Liver (tissue), 9 donors: ENCODE results near the gene TRMT44. TPM values are rescaled to one million over a fixed set of nuclear protein-coding genes. Genes with fewer than 3 reads are reported as not detected.

Source experiments
- DNase-seq: peaks from one replicate; pipeline ENCODE4 v3.0.0-alpha.2; 2017; ENCODE audit warnings: low spot score
- H3K27ac ChIP-seq, 2 donors: one replicate each; pipeline ENCODE4 v1.7.0; 2013; ENCODE audit warnings: inconsistent platforms in 2 of 2, low read length in 2 of 2, control low read depth in 1 of 2, low read depth in 1 of 2, mild to moderate bottlenecking in 1 of 2
- H3K27me3 ChIP-seq, 4 donors: one replicate each; pipeline versions ENCODE4 v1.6.1 to v1.7.0; 2013; ENCODE audit warnings: low read length in 3 of 4, inconsistent platforms in 1 of 4, mild to moderate bottlenecking in 1 of 4, moderate library complexity in 1 of 4; ENCODE audit not compliant: control insufficient read depth in 4 of 4, insufficient read depth in 4 of 4
- H3K36me3 ChIP-seq, 4 donors: one replicate each; pipeline versions ENCODE4 v1.6.1 to v1.7.0; 2013; ENCODE audit warnings: low read length in 3 of 4, mild to moderate bottlenecking in 3 of 4, low read depth in 1 of 4, moderate library complexity in 1 of 4; ENCODE audit not compliant: control insufficient read depth in 4 of 4, insufficient read depth in 3 of 4
- H3K4me1 ChIP-seq, 4 donors: one replicate each; pipeline versions ENCODE4 v1.6.1 to v1.7.0; 2013; ENCODE audit warnings: low read length in 3 of 4, mild to moderate bottlenecking in 3 of 4, moderate library complexity in 1 of 4; ENCODE audit not compliant: control insufficient read depth in 4 of 4, insufficient read depth in 4 of 4
- H3K4me3 ChIP-seq, 3 donors: one replicate each; pipeline versions ENCODE4 v1.6.1 to v1.7.0; 2013; ENCODE audit warnings: low read length in 3 of 3, control low read depth in 1 of 3, low read depth in 1 of 3, mild to moderate bottlenecking in 1 of 3
- H3K9ac ChIP-seq, 2 donors: one replicate each; pipeline ENCODE4 v1.7.0; 2013; ENCODE audit warnings: low read length in 2 of 2, mild to moderate bottlenecking in 2 of 2, moderate library complexity in 2 of 2, control low read depth in 1 of 2, low read depth in 1 of 2
- H3K9me3 ChIP-seq, 4 donors: one replicate each; pipeline versions ENCODE4 v1.6.1 to v1.7.0; 2013; ENCODE audit warnings: low read length in 3 of 4; ENCODE audit not compliant: control insufficient read depth in 4 of 4
- CTCF ChIP-seq: fragments of 150-350 bp; IDR thresholded peaks from 2 replicates; pipeline ENCODE4 v1.5.1; 2017; ENCODE audit warnings: improper control_type of control experiment, low read depth, low read length; ENCODE audit not compliant: missing input control
- FOXA1 ChIP-seq: IDR thresholded peaks from 2 replicates; pipeline ENCODE4 v1.6.1; 2016; ENCODE audit warnings: antibody characterized with exemption
- GABPA ChIP-seq, 2 donors: IDR thresholded peaks in 1 of 2; conservative IDR thresholded peaks in 1 of 2; 2 replicates each; pipeline ENCODE4 v1.6.1; 2016; ENCODE audit warnings: antibody characterized with exemption in 2 of 2, mild to moderate bottlenecking in 1 of 2, moderate library complexity in 1 of 2
- HNF4A ChIP-seq, 2 donors: conservative IDR thresholded peaks; 2 replicates each; pipeline ENCODE4 v1.6.1; 2016; ENCODE audit warnings: antibody characterized with exemption in 2 of 2, mild to moderate bottlenecking in 2 of 2
- HNF4G ChIP-seq: IDR thresholded peaks from 2 replicates; pipeline ENCODE4 v1.6.1; 2016; ENCODE audit warnings: antibody characterized with exemption
- JUND ChIP-seq, 2 donors: IDR thresholded peaks; 2 replicates each; pipeline ENCODE4 v1.6.1; 2016; ENCODE audit warnings: antibody characterized with exemption in 2 of 2
- MAX ChIP-seq: IDR thresholded peaks from 2 replicates; pipeline ENCODE4 v1.6.1; 2016; ENCODE audit warnings: antibody characterized with exemption
- NR2F2 ChIP-seq: IDR thresholded peaks from 2 replicates; pipeline ENCODE4 v1.6.1; 2016; ENCODE audit warnings: antibody characterized with exemption
- RAD21 ChIP-seq, 2 donors: IDR thresholded peaks; 2 replicates each; pipeline ENCODE4 v1.6.1; 2016; ENCODE audit warnings: antibody characterized with exemption in 2 of 2, mild to moderate bottlenecking in 2 of 2
- REST ChIP-seq: IDR thresholded peaks from 2 replicates; pipeline ENCODE4 v1.6.1; 2016; ENCODE audit warnings: antibody characterized with exemption, mild to moderate bottlenecking
- SP1 ChIP-seq: IDR thresholded peaks from 2 replicates; pipeline ENCODE4 v1.6.1; 2018; ENCODE audit warnings: antibody characterized with exemption, mild to moderate bottlenecking
- TAF1 ChIP-seq: conservative IDR thresholded peaks from 2 replicates; pipeline ENCODE4 v1.6.1; 2016; ENCODE audit warnings: antibody characterized with exemption, mild to moderate bottlenecking
- ZBTB33 ChIP-seq: IDR thresholded peaks from 2 replicates; pipeline ENCODE4 v1.6.1; 2016; ENCODE audit warnings: antibody characterized with exemption
- WGBS: extraction: QIAGEN DNeasy Blood & Tissue Kit; methylation state at CpG from one replicate; pipeline ENCODE4 v1.1.7; 2013; 5-methylcytosine and 5-hydroxymethylcytosine counted together
- polyA plus RNA-seq, 2 donors: library from polyadenylated mRNA; stranded (reverse) in 1 of 2; unstranded in 1 of 2; fragments of 200-250 nt in 1 of 2; fragments of >200 nt in 1 of 2; fragmentation: Nextera tagmentation in 1 of 2; extraction: Ambion mirVana in 1 of 2; gene quantifications; one replicate each; pipeline versions ENCODE4 v1.2.1 to v1.2.3, GENCODE V29; 2013 to 2015
- total RNA-seq, 2 donors: library from RNA; depleted of rRNA; stranded (reverse); fragments of >200 nt; gene quantifications; one replicate each; pipeline ENCODE4 v1.2.3, GENCODE V29; 2014
- donor health status: healthy.
- donor health status: healthy.
- donor health status: healthy.
- donor health status: healthy.
- donor health status: healthy.

TRMT44 gene
- total and polyA plus RNA-seq, 4 donors, result 3.0 to 16.0 (median 5.7) TPM

- Histone ChIP-seq H3K9me3 (no peaks in the 10 kb centered on the region), H3K27ac (peak overlapping the region in 1 of 2 donors; percentile 54), H3K36me3 (peaks cover 5 to 41% (median 11%) of the 10 kb centered on the region in 4 donors), H3K4me3 (no peak overlapping the region), H3K27me3 (no peaks in the 10 kb centered on the region), H3K4me1 (no peaks in the 10 kb centered on the region), H3K9ac (no peak overlapping the region)
- TF ChIP-seq FOXA1 (no peak), GABPA (IDR thresholded peaks at IDR 0.05 in 1 of 2, conservative IDR thresholded peaks at IDR 0.05 in 1 of 2) (no peak), HNF4G (no peak), JUND (IDR thresholded peaks at IDR 0.05) (no peak), MAX (no peak), SP1 (no peak), ZBTB33 (no peak)
- WGBS, result 90% methylated on average over 8 of the region's 8 CpGs
- DNase-seq, result no peak
These were observed 31.6 kb downstream of the TRMT44 start for GRCh38 chr4:8472158-8472688.

GRCh38 chr4:8472689-8473197 is 32.2 kb downstream of the TRMT44 start:
- no peaks in the 10 kb centered on the region for H3K27me3 ChIP-seq
- no peaks in the 10 kb centered on the region for H3K4me1 ChIP-seq
- no peaks in the 10 kb centered on the region for H3K9me3 ChIP-seq
- peak overlapping the region; percentile 36 to 54 for H3K27ac ChIP-seq
- H3K36me3 ChIP-seq, result peaks cover 5 to 40% (median 10%) of the 10 kb centered on the region in 4 donors
- H3K9ac ChIP-seq, result no peak overlapping the region
- TF ChIP-seq RAD21 (IDR thresholded peaks at IDR 0.05), result no peak
- no peak for TF ChIP-seq REST
- TF ChIP-seq HNF4G, result no peak
- TF ChIP-seq ZBTB33, result no peak
- no peak for TF ChIP-seq HNF4A (conservative IDR thresholded peaks at IDR 0.05)
- peak; percentile 49 for TF ChIP-seq NR2F2
- no peak for TF ChIP-seq FOXA1
- TF ChIP-seq JUND (IDR thresholded peaks at IDR 0.05), result peak in 1 of 2 donors; percentile 36
- no peak for TF ChIP-seq TAF1
- no peak for TF ChIP-seq SP1
- no peak for TF ChIP-seq CTCF
- 88% methylated on average over 7 of the region's 7 CpGs for WGBS
- H3K4me3 ChIP-seq, result no peak overlapping the region
- DNase-seq, result no peak
